ENCODE results near the gene C1orf159. TPM values are rescaled to one million over a fixed set of nuclear protein-coding genes. Genes with fewer than 3 reads are reported as not detected.
A peak's percentile ranks its signal among the peaks of the same experiment; 100 is the strongest.

The C1orf159 gene
- 7.1 and 9.2 TPM in 2 replicates for total RNA-seq
- polyA plus RNA-seq: 21.7 and 25.1 TPM in 2 replicates

DNA sequence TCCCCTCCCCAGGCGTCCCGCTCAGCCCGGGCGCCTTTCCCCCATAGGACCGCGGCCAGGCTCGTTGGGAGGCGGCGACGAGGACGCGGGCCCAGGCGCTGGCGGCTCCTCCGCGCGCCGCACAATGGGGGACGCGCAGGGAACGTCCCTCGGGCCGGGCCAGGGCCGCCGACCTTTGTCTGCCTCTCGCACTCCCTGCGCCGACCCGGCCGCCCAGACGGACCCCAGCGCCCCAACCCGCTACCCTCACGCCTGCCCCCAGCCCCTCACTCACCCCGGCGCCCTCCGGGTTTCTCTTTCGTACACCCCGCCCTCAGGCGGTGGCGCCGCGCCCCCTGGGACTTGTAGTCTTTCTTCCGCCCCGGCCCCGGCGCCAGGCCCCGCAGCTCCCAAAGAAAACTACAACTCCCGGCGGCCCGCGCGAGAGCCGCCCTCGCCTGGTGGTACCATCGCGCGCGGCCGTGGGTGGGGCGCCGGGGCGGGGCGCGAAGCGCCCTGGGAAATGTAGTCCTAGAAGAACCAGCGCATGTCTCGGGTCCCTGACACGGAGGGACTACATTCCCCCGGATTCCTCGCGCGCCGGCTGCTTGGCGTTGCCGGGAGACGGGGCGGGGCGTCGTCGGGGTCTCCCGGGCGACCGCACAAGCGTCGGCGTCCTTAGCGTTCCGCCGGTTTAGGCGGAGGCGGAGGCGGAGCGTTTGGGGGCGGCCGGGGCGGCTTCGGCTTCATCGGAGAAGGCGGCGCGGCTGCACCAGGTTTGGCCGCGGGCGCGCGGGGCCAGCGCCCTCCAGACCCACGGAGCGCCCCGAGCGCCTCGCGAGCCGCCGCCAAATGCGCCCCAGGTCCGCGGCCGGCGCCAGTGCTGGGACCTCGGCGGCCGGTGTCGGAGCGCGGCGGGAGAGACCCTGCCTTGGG lies at the start of gene C1orf159:
Gene C1orf159 (minus strand): TSS at position 304 of the 915 bp plus-strand sequence. CDS start 24,546 bp downstream, outside the sequence.
- Histone ChIP-seq H4K20me1 (ENCODE audit: insufficient read depth, poor library complexity, severe bottlenecking) (no peaks in the 10 kb centered on the region), H3K4me3 (peak within 1 kb of the TSS; percentile 90), H3K9me3 (ENCODE audit: low read depth) (no peaks in the 10 kb centered on the region), H3K27ac (peak within 1 kb of the TSS; percentile 62), H2AFZ (peak within 1 kb of the TSS; percentile 34), H3K27me3 (no peaks in the 10 kb centered on the region), H3K4me1 (ENCODE audit: insufficient read depth) (peaks cover 8% of the 10 kb centered on the region), H3K4me2 (peak within 1 kb of the TSS; percentile 98), H3K36me3 (replicated peaks; ENCODE audit: insufficient read depth, low read depth) (no peaks in the 10 kb centered on the region), H3K79me2 (peaks cover 13% of the 10 kb centered on the region), H3K9me2 (replicated peaks; ENCODE audit: insufficient read depth) (no peaks in the 10 kb centered on the region)
- peak; percentile 99 for DNase-seq (ENCODE audit: low spot score)
- TF ChIP-seq EZH2 (IDR thresholded peaks at IDR 0.05; ENCODE audit: borderline replicate concordance): no peak
- TF ChIP-seq, protein P1, sequence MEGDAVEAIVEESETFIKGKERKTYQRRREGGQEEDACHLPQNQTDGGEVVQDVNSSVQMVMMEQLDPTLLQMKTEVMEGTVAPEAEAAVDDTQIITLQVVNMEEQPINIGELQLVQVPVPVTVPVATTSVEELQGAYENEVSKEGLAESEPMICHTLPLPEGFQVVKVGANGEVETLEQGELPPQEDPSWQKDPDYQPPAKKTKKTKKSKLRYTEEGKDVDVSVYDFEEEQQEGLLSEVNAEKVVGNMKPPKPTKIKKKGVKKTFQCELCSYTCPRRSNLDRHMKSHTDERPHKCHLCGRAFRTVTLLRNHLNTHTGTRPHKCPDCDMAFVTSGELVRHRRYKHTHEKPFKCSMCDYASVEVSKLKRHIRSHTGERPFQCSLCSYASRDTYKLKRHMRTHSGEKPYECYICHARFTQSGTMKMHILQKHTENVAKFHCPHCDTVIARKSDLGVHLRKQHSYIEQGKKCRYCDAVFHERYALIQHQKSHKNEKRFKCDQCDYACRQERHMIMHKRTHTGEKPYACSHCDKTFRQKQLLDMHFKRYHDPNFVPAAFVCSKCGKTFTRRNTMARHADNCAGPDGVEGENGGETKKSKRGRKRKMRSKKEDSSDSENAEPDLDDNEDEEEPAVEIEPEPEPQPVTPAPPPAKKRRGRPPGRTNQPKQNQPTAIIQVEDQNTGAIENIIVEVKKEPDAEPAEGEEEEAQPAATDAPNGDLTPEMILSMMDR (IDR thresholded peaks at IDR 0.05; ENCODE audit: poor library complexity): no peak
- TF ChIP-seq EZH2phosphoT487 (IDR thresholded peaks at IDR 0.05; ENCODE audit: low read depth, severe bottlenecking, unreplicated experiment): no peak
- under 1% methylated on average over 89 of the region's 128 CpGs for WGBS (ENCODE audit: low lambda C conversion rate, missing lambda C conversion rate)

DNA sequence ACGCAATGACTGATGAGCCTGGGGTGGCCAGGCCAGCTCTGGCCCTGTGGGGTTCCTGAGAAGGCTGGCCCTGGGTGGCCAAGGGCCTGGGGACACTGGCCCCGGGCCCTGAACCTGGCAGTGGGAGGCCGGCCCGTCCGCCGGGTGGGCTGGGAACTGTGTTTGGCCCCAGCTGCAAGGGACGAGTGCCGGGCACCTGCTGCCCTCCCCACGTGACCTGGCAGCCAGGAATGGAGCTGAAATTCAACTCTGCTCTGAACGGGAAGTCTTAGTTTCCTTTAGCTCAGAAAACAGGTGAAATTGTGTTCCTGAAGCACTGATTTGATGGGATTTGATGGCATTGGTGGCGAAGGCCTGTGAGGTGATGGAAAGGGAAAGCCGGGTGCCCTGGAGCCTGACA lies 49.6 kb upstream of the C1orf159 start:
- no peak for DNase-seq (ENCODE audit: low spot score)
- peak overlapping the region; percentile 63 for H3K27ac ChIP-seq
- no peak for TF ChIP-seq EZH2phosphoT487 (IDR thresholded peaks at IDR 0.05; ENCODE audit: low read depth, severe bottlenecking, unreplicated experiment)
- no peaks in the 10 kb centered on the region for H3K9me3 ChIP-seq (ENCODE audit: low read depth)
- H3K79me2 ChIP-seq: peaks cover 54% of the 10 kb centered on the region
- H3K4me3 ChIP-seq: peak overlapping the region; percentile 20
- H2AFZ ChIP-seq: no peak overlapping the region
- no peaks in the 10 kb centered on the region for H3K9me2 ChIP-seq (replicated peaks; ENCODE audit: insufficient read depth)
- H4K20me1 ChIP-seq (ENCODE audit: insufficient read depth, poor library complexity, severe bottlenecking): peaks cover 43% of the 10 kb centered on the region
- peaks cover 12% of the 10 kb centered on the region for H3K4me1 ChIP-seq (ENCODE audit: insufficient read depth)
- H3K27me3 ChIP-seq: no peaks in the 10 kb centered on the region
- peak overlapping the region; percentile 87 for H3K4me2 ChIP-seq
- H3K36me3 ChIP-seq (replicated peaks; ENCODE audit: insufficient read depth, low read depth): no peaks in the 10 kb centered on the region
- WGBS (ENCODE audit: low lambda C conversion rate, missing lambda C conversion rate): 75% methylated on average over 12 of the region's 12 CpGs

DNA sequence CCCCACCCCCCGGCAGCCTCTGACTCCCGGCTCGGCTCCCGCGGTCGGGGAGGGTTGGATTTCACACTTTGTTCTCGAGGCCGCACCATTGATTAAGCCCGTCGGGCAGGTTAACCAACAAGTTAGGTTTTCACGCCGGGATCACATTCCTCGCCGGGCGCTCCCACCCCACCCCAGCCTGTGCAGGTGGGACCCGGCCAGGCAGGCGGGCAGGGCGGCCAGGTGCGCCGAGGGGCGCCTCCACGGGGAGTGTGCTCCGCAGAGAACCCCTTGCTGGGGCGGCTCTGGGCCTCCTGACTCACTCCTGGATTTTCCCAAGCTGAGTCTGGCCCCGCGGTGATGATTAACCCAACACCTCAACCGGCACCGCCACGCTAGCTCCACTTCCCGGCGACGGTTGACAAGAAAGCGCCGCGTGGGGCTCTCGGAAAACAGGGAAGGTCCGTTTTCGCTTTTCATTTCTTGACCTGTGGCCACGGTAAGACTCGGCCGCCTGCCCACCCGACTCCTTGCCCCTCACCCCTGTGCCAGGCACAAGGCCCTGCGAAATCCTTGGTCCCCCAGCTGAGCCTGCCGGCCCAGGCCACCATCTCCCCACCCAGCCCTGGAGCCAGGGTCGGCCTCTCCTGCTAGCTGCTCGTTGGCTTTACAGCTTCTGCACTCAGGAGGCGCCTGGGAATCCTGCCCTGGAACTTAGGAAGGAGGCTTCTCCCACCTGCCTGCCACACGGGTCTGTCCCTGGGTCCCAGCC lies 49.0 kb upstream of the C1orf159 start:
- WGBS (ENCODE audit: low lambda C conversion rate, missing lambda C conversion rate): 25% methylated on average over 41 of the region's 48 CpGs
- Histone ChIP-seq H3K79me2 (peaks cover 54% of the 10 kb centered on the region), H3K27me3 (no peaks in the 10 kb centered on the region), H3K4me2 (peak overlapping the region; percentile 87), H3K9me3 (ENCODE audit: low read depth) (no peaks in the 10 kb centered on the region), H3K9me2 (replicated peaks; ENCODE audit: insufficient read depth) (no peaks in the 10 kb centered on the region), H3K4me3 (peak overlapping the region; percentile 52), H2AFZ (no peak overlapping the region), H3K36me3 (replicated peaks; ENCODE audit: insufficient read depth, low read depth) (no peaks in the 10 kb centered on the region), H3K4me1 (ENCODE audit: insufficient read depth) (peaks cover 12% of the 10 kb centered on the region), H4K20me1 (ENCODE audit: insufficient read depth, poor library complexity, severe bottlenecking) (peaks cover 43% of the 10 kb centered on the region), H3K27ac (peak overlapping the region; percentile 98)
- TF ChIP-seq EZH2 (IDR thresholded peaks at IDR 0.05; ENCODE audit: borderline replicate concordance) (no peak), EZH2phosphoT487 (IDR thresholded peaks at IDR 0.05; ENCODE audit: low read depth, severe bottlenecking, unreplicated experiment) (no peak)
- TF ChIP-seq, protein P1 (IDR thresholded peaks at IDR 0.05; ENCODE audit: poor library complexity): no peak
- peak; percentile 84 for DNase-seq (ENCODE audit: low spot score)
